Upper lobe of left lung (tissue), 4 donors: ENCODE measurements around the gene FRMD3.

ENCODE experiments used
- CTCF ChIP-seq, 6 experiments: fragments of 450-650 bp in 4 of 6; fragments of 200-600 bp in 2 of 6; sonication (generic) in 2 of 6; IDR thresholded peaks; one replicate each; pipeline ENCODE4 v1.5.1; 2016 to 2019; ENCODE audit warnings: antibody characterized with exemption in 6 of 6
- EP300 ChIP-seq, 4 donors: sonication (generic); formaldehyde crosslinking; IDR thresholded peaks; one replicate each; pipeline ENCODE4 v1.5.1; 2017; ENCODE audit warnings: antibody characterized with exemption in 4 of 4, control low read depth in 2 of 4
- POLR2A ChIP-seq, 4 donors: fragments of 450-650 bp; IDR thresholded peaks; one replicate each; pipeline ENCODE4 v1.5.1; 2016 to 2017; ENCODE audit warnings: antibody characterized with exemption in 4 of 4, mild to moderate bottlenecking in 2 of 4
- POLR2AphosphoS5 ChIP-seq, 2 donors: sonication (generic); formaldehyde crosslinking; IDR thresholded peaks; one replicate each; pipeline ENCODE4 v1.5.1; 2017; ENCODE audit warnings: antibody characterized with exemption in 2 of 2

- TF ChIP-seq POLR2A (IDR thresholded peaks at IDR 0.05) (no peak), CTCF (IDR thresholded peaks at IDR 0.05) (no peak), POLR2AphosphoS5 (IDR thresholded peaks at IDR 0.05) (no peak), EP300 (IDR thresholded peaks at IDR 0.05) (no peak)
Observed at GRCh38 chr9:83200531-83200930, 337.7 kb downstream of the FRMD3 start.
